ENCODE measurements around the gene SOBP.

The SOBP gene

GRCh38 chr6:107621229-107621937 is 131.5 kb downstream of the SOBP start:
- DNase-seq, result no peak

DNA sequence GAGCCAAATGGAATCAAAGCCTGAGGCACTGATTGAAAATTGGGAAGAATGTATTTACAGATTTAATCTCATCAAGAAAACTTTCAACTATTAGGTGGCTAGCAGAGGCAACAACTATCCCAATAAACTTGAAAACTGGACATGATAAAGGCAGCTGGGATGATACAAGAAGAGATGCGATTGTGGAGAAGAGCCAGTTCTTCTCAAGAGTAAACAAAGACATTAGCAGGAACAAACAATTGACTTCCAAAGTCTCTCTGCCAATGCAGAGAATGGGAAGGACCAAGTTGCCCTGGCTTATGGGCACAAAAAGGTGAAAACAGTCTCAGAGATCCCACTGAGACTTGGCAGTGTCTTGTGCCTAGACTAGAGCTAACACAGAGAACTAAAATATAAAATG is 132.4 kb downstream of the SOBP start:
- no peak for DNase-seq

- no peak for DNase-seq
Observed at GRCh38 chr6:107624050-107624449, 134.1 kb downstream of the SOBP start.

- no peak for DNase-seq
Observed at GRCh38 chr6:107624541-107624940, 134.6 kb downstream of the SOBP start.

GRCh38 chr6:107625264-107625663 is 135.3 kb downstream of the SOBP start:
- DNase-seq, result no peak

GRCh38 chr6:107626645-107627044 is 136.7 kb downstream of the SOBP start:
- no peak for DNase-seq

- no peak for DNase-seq
Observed at GRCh38 chr6:107627969-107628368, 138.1 kb downstream of the SOBP start.

GRCh38 chr6:107628878-107629277 is 139.0 kb downstream of the SOBP start:
- no peak for DNase-seq

DNA sequence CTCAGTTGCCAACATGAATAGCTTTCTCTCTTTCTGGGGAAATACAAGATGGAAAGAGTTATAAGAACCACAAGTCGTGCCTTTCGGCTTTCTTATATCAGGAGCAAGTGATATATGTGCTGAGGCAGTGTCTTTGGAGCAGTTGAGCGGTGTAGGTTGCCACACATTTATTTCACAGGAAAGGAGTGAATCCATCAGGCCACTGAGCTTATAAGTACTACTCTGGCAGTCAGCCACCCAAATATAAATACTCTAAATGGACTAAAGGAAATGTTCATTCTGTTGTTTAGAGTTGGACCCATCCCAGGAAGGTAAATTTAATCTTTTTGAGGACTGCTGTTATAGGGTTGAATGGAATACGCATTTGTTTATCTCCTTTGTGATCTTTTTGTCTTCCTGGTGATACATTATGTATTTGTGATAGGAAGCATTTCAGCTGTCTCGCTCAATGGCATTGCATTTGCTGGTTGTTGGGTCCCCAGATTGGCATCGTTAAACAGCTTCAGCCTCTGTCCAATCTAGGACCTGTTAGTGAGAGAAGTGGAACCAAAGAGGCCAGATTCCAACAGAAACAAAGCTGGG is 139.7 kb downstream of the SOBP start:
- no peak for DNase-seq

GRCh38 chr6:107630348-107630977 is 140.5 kb downstream of the SOBP start:
- DNase-seq, result no peak

GRCh38 chr6:107632381-107633136 is 142.6 kb downstream of the SOBP start:
- no peak for DNase-seq

- DNase-seq, result no peak
Observed at GRCh38 chr6:107633680-107634323, 143.9 kb downstream of the SOBP start.

DNA sequence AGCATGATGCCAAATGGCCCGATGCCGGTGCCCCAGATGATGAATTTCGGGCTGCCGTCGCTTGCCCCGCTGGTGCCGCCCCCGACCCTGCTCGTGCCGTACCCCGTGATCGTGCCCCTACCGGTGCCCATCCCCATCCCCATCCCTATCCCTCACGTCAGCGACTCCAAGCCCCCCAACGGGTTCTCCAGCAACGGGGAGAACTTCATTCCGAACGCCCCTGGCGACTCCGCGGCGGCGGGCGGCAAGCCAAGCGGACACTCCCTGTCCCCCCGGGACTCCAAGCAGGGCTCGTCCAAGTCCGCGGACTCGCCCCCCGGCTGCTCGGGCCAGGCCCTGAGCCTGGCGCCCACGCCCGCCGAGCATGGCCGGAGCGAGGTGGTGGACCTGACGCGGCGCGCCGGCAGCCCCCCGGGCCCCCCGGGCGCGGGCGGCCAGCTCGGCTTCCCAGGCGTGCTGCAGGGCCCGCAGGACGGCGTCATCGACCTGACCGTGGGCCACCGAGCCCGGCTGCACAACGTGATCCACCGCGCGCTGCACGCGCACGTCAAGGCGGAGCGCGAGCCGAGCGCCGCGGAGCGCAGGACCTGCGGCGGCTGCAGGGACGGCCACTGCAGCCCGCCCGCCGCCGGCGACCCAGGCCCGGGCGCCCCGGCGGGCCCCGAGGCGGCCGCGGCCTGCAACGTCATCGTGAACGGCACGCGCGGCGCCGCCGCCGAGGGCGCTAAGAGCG is 144.6 kb downstream of the SOBP start:
- no peak for DNase-seq

- no peak for DNase-seq
Observed at GRCh38 chr6:107635057-107635515, 145.2 kb downstream of the SOBP start.

DNA sequence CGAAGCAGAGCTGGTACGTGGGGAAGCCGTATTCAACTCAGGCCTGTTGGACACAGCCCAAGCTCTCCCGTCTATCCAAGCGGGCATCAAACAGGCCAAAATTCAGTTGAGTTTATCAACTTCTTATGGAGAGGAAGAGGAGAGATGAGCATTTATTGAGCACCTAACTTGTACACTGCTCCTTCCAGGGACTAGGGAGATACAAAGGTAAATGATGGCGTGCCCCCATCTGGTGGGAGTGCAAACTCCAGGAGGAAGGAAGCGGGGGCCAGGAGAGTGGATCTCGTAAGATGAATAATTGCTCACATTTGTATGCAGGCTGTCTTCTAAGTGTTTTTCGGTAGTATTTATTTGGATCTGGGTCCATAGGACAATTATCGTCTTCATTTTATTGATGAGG is 146.6 kb downstream of the SOBP start:
- no peak for DNase-seq

DNA sequence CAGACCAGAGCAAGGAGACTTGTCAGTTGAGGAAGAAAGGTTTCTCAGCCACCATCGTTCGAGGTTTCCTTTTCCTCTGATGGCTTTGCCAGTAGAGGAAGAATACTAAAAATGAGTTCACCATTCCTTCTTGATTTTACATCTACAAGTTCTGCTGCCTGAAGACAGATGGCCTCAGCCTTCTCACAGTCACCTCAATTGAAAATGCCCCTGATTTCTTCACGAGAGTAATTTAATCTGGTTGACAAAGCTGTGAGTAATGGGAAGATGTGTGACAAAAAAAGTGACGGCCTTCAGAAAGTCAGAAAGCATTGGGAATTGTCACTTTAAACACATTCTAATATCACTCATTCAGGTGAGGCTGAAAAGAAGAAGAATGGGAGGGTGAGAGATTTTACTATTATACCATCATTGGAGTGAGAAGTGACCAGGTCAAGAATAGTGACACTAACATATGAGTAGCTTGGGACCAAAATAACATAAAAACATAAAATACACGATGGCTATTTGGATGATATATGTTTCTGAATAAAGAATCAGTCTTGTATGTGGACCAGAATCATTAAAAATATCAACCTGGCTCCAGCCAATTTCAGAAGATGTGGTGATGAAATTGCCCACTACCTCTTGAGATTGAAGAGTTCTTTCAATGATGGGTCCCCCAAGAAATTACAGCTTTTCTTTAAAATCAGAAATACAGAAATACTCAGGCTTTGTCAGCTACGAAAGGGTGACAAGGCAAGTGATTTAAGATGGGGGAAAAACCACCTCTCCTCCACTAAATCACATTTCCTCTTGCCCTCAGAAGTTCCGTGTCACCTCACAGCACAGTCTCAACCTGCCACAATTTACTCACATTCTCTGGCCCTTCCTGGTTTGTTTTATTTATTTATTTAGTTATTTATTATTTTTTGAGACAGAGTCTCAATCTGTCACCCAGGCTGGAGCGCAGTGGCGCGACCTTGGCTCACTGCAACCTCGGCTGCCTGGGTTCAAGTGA is 147.7 kb downstream of the SOBP start:
- no peak for DNase-seq

DNA sequence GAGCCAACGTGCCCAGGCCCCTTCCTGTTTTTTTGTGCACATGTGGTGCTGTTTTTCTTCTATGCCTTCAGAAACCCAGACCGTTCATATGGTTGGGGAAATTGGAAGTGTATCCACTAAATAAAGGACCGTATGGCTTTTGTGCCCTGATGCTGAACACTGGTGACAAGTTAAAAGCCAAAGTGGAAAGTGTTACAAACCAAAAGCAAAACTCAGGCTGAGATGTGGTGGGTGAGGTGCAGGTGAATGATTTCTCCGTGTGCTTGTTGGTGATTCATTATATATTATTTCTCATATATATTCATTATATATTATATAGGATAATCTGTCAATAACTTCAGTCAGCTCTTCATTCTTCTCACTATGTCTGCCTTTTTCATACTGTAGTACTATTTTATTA is 148.6 kb downstream of the SOBP start:
- DNase-seq, result no peak

- DNase-seq, result no peak
Observed at GRCh38 chr6:107639511-107639910, 149.6 kb downstream of the SOBP start.

GRCh38 chr6:107641071-107641470 is 151.2 kb downstream of the SOBP start:
- DNase-seq, result no peak

GRCh38 chr6:107641500-107641941 is 151.6 kb downstream of the SOBP start:
- no peak for DNase-seq
